HG03442 (cell line): ENCODE measurements around the gene UBE2D3.

Experiments
- ATAC-seq: cut with Tn5 transposase; IDR thresholded peaks from one replicate; pipeline ENCODE4 v1.9.1; 2021; ENCODE audit warnings: mild to moderate bottlenecking, moderate library complexity; ENCODE audit not compliant: unreplicated experiment

UBE2D3 gene

DNA sequence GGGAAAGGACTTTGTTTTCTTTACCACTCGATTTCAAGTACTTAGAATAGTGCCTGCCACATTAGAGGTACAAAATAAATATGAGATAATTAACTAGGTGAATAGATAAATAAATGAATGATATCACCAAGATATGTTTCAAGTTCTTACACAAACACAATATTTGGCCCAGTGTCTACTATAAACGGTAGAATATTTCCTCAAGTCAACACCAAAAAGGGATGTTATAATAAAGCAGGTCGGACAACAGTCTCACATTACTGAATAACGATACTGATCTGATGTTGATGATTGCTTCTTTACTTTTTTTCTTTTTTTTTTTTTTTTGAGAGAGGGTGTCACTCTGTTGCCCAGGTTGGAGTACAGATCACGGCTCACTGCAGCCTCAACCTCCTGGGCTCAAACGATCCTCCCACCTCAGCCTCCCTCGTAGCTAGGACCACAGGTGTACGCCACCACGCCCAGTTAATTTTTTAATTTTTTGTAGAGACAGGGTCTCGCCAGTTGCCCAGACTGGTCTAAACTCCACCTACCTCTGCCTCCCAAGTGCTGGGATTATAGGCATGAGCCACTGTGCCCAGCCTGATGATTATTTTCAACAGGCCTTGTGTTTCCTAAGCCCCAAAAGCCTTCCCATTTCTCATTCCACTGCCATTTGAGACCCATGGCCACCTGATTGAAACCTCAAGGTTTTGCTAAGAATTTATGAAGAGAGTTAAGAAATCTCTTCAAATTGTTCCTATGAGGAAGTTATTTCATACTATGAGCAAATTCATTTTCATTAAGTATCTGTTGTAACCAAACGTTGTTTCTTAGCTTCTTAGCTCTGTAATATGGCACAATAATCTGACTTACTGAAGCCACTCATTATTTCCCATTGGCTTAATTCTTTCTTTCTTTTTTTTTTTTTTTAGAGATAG is 68.8 kb downstream of the UBE2D3 start:
- no peak for ATAC-seq

DNA sequence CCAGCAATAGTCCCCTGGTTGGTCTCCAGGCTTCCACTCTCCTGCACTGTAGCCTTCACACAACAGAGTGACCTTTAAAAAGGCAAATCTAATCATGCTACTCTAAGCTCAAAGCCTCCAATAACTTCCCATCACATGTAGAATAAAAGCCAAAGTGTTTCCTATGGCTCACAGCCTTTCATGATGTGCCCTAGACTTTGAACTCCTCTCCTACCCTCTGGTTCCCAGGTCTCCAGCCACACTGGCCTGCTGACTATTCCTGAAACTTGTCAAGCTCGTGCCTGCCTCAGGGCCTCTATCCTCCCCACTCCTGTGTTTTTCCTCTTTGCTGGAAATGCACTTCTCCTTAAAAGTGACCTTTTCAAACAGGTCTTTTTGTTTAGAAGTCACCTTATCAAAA is 69.7 kb downstream of the UBE2D3 start:
- no peak for ATAC-seq

DNA sequence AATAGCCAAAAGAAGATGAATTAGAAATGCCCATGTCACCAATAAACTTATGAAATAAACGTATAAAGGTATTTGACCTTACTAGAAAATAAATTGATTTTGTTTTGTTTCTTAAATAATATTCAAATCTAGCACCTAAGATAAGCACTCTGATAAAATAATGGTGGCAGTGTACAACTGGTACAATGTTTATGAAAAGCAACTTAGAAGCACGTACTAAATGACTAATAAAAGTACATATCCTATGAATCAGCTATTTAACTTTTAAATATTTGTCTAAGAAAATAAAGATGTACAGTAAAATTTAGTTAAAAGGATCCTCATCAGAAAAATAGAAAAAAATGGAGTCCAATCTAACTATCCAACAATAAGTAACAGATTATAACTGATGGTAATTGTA is 73.3 kb downstream of the UBE2D3 start:
- no peak for ATAC-seq

DNA sequence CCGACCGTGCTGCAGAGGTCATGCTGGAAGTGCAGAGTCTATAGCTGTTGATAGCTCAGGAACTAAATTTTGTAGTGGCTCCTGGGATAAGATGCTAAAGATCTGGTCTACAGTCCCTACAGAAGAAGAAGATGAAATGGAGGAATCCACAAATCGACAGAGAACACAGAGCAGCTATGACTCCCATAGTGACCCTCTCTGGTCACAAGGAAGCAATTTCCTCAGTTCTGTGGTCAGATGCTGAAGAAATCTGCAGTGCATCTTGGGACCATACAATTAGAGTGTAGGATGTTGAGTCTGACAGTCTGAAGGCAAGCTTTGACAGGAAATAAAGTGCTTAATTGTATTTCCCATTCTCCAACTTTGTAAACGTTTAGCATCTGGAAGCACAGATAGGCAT is 75.4 kb downstream of the UBE2D3 start:
- no peak for ATAC-seq
